ENCODE measurements around the gene ITIH3.
"Not testable (repeated sequence)": the region's sequence is repeated elsewhere in the genome, so short reads cannot be mapped to it uniquely, and the experiment has no call there.

The ITIH3 gene, protein sequence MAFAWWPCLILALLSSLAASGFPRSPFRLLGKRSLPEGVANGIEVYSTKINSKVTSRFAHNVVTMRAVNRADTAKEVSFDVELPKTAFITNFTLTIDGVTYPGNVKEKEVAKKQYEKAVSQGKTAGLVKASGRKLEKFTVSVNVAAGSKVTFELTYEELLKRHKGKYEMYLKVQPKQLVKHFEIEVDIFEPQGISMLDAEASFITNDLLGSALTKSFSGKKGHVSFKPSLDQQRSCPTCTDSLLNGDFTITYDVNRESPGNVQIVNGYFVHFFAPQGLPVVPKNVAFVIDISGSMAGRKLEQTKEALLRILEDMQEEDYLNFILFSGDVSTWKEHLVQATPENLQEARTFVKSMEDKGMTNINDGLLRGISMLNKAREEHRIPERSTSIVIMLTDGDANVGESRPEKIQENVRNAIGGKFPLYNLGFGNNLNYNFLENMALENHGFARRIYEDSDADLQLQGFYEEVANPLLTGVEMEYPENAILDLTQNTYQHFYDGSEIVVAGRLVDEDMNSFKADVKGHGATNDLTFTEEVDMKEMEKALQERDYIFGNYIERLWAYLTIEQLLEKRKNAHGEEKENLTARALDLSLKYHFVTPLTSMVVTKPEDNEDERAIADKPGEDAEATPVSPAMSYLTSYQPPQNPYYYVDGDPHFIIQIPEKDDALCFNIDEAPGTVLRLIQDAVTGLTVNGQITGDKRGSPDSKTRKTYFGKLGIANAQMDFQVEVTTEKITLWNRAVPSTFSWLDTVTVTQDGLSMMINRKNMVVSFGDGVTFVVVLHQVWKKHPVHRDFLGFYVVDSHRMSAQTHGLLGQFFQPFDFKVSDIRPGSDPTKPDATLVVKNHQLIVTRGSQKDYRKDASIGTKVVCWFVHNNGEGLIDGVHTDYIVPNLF

DNA sequence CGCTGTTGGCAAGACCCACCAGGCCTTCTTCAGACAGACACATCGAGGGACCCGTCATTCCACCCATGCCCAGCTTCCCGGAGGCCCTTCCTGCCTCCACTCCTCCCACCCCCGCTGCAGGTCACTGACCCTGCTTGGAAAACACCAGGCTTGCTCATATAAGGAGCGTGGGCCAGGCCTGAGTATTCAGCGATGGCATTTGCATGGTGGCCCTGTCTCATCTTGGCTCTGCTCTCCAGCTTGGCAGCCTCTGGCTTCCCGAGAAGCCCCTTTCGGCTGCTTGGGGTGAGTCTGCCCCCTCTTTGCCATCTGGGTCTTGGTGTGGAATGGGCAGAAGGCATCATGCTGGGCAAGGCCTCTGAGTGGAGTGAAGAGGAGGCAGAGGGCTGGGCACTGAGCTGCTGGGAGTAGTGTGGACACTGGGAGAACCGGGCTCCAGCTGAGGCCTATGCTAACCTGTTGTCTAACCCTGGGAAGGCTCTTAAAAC lies at the start of gene ITIH3:
Gene ITIH3 (plus strand): TSS at position 185 of the 488 bp plus-strand sequence. CDS start 8 bp downstream, at position 193.
- no peak for DNase-seq

DNA sequence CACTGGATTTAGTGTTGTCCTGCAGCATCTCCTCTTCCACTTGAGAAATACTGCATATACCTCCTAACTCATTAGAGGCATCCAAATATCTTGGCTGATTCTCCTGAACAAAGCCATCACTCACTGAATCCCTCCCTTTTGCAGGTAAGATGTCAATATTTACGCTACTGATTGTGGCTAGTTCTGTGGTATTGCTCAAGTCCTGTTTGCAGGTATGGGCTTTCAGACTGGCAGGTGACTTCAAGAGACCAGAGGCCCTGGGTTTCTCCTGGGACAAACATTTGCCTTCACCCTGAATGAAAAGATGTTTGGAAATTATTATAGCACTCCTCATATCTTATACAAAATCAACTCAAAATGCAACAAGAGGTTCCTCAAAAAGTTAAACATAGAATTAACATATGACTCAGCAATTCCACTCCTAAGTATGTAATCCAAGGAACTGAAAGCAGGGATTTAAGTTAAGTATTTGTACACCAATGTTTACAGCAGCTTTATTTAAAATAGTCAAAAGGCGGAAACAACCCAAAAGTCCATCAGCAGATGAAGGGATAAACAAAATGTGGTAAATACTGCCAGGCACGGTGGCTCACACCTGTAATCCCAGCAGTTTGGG lies 42.4 kb upstream of the ITIH3 start:
- DNase-seq: peak; percentile 50

DNA sequence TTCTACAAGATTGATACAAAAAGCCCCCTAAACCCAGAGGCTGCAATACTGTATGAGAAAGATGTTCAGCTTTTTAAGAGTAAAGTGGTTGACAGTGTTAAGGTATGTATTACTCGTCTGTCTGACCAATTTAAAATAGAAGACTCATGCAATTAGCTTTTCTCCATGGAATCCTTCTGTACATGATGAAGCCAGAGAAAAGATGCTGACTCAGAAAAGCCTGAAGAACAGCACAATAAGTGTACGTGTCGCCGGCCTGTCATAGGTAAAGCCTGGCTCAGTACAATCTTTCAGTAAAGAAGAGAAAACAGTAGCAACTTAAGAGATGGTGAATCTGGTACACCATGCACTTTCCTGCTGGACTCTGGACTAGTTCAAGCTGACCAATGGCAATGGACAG lies 40.2 kb upstream of the ITIH3 start:
- DNase-seq: no peak

DNA sequence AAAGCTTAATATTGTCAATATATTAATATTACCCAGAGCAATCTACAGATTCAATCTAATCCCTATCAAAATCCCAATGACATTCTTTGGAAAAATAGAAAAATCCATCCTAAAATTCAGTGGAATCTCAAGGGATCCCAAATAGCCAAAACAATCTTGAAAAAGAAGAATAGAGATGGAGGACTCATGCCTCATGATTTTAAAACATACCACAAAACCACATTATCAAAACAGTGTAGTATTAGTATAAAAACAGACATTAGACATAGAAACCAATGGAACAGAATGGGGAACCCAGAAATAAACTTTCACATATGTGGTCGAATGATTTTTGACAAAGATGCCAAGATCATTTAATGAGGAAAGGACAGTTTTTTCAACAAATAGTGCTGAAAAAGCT lies 38.5 kb upstream of the ITIH3 start:
- no peak for DNase-seq

DNA sequence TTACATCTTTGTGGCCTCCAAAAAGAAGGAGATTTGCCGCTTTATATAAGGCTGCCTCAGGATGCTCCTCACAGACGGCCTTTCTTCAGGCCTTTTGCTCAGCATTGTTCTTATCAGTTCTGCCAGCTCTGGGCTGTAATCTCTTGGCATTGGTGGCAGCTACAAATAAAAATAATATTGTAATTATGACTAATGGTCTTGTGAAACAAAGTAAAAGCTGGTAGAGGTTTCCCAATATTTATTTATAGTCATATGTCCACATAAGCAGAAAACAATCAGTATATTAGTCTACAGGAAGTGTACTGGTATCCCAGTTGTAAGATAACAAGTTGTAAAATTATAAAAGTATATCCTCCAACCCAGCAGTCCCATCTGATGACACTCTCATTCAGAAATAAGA lies 31.1 kb upstream of the ITIH3 start:
- DNase-seq: peak; percentile 70

DNA sequence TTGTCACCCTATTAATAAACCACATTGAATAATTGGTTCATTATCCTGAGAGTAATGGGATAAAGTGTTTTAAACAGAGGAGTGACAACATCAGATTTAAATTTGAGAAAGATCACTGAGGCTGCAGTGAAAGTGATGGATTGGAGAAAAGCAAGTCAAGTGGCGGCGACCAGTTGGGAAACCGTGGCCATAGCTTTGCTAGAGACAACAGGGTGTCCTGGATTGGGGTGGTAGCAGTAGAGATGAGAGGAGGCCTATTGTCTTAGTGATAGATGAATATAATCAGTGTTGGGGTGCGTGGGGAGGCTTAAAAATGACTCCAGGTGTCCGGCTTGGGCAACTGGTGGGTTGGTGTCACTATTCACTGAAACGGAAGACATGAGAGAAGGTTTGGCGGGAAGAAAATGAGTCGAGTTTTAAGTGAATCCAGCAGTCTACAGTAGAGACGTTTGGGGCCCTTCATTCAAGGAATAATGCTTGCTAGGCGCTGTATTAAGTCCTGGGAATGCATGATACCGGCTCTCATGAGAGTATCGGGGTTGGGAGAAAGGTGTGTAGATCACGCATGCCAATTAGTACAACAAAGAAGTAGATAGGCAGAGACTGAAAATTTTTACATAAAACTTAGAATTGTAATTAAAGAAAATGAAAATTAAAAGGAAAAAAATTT lies 24.7 kb upstream of the ITIH3 start:
- peak; percentile 49 for DNase-seq

DNA sequence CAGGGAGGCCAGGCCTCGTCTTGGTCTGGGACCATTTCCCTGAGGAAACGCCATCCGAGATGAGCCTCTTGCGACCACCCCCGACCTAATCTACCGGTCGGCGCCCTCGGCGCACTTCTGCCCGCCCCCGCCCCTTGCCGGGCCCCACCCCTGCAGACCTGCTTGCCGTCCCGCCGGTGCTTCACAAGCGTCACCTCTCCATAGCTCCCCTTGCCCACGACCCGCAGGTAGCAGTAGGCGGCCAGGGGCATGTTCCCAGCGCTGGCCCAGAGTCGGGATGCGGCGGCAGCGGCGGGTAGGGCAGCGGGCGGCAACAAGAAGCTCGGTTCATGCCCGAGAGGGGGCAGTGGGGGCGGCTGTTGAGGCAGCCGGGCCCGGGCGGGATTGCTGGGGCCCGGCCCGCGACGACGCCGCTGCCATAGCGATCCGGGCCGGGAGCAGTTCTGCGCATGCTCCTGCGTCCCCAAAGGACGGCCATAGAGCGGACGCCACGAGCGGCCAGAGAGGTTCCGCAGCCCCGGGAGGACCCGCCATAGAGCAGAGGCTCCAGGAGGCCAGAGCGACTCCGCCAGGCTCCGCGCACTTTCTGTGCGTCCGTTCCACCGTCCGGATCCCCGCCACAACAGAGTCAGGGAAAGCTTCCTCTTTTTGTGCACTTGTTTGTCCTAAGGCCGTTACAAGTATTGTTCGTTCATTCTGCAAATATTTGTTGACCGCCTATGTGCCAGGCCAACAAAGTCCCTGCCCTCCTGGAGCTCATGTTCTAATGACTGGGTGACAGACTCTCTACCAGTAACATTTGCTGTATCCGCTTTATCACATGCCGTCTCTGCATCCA lies 23.9 kb upstream of the ITIH3 start, which contains the start of gene NEK4:
Gene NEK4 (minus strand): TSS at position 445 of the 838 bp plus-strand sequence. CDS start 194 bp downstream, at position 251.
- peak; percentile 97 for DNase-seq

DNA sequence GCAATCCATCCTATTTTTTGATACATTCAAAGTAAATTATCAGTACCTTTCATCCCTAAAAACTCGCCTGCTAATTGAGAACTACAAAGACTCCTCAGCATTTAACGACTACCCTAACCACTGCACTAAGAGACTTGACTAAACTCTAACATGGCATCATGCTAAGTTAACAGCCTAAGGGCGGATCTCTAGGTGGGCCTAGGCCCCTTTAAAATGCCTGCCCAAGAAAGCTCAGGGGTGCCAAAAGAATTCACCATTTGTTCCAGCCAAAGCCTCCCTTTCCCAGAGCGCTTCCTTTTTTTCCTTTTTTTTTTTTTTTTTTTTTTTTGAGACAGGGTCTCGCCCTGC lies 23.3 kb upstream of the ITIH3 start:
- no peak for DNase-seq

DNA sequence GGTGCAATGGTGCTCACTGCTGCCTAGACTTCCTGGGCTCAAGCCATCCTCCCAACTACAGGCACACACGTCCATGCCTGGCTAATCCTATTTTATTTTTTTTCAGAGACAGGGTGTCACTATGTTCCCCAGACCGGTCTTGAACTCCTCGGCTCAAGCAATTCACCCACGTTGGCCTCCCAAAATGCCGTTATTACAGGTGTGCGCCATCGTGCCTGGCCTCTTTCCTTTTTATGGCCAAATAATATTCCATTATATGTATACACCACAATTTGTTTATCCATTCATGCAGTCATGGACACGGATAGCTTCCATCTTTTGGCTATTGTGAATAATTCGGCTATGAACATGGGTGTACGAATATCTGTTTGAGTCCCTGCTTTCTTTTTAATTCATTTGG lies 22.9 kb upstream of the ITIH3 start:
- DNase-seq: no peak

DNA sequence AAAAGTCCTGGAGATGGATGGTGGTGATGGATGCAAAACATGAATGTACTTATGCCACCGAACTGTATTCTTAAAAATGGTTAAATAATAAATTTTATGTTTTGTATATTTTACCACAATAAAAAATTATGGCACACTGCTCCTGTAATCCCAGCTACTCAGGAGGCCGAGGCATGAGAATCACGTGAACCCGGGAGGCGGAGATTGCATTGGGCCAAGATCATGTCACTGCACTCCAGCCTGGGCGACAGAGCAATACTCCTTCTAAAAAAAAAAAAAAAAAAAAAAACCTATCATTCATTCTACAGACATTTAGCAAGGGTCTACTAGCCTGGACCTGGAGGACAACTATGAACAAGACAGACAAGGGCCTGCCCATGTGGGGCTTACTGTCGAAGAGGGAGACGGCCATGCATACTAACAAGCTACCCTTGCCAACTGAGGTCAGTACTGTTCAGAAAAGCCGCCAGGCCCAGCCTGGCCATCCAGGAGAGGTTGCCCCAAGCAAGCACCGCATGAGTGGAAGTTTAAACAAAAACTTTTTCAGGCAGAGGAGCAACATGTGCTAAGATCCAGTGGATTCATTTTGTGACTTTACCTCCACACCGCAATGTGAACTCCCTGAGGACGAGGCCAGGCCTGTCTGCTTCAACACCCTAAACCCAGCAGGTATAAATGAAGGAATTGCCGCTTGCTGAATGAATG lies 21.1 kb upstream of the ITIH3 start:
- no peak for DNase-seq

DNA sequence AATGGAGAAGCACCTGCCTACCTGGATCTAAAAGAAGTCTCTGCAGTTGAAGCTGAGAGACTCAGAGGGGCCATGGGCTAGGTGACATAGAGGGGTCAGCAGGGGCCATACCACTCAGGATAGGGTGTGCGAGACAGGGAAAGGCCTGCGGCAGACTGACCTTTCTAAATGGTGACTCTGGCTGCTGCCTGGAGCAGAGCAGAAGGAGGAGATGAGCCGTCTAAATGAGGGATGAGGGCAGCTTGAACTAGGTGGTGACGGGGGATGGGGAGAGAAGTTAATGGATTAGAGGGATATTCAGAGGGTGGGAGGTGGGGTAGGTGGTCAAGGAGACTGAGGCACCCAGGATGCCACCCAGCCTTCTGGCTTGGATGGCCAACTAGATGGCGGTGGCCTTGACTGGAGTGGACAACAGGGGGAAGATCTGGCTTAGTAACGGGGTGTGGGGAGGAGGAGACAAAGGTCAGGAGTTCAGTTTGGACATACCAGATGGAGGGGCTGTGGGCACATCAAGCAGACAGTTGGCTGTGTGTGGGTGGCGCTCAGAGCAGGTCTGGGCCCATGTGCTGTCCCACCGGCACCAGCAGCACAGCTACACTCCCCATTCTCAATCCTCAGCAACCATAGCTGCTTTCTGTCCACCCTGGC lies 20.4 kb upstream of the ITIH3 start:
- DNase-seq: no peak

DNA sequence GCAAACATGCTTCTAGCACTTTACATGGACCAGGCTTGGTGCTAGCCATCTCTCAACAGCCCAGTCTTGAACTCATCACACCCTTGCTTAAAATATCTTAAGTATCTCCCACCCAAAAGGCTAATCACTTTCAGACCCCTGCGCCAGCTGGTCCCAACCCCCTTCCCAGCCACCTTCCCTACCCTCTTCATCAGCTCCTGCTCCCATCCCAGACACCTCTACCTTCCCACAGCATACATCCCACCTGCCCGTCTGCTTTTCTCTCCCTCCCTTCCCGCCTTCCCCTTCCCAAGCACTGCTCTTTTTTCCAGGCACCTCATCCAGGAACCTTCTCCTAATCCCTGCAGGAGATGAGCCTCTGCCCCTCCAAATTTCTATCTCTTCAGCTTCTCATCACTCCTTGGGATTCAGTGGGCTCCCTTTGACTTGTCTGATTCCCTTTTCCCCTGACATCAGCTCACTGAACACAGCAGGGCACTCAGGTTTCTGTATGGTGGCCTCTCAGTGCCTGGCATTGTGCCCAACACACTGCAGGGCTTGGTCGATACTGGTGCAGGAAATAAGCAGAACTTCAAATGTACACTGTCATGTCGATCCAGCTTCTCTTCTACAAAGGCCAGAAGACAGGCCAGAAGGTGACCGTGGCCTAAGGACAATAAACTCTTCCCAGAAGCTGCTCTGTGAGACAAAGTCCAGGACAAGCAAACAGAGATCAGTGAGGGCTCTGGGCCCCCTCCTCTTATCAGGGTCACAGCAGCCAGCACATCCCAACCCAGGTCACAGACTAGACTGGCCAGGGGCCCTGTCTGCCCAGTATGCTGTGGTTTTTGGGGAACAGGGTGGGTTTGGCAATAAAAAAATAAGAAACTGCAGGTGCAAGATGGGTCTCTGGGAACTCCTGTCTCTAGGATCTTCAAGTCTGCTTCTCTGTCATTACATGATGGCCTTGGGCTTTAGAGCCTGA lies 19.4 kb upstream of the ITIH3 start:
- DNase-seq: peak; percentile 82

DNA sequence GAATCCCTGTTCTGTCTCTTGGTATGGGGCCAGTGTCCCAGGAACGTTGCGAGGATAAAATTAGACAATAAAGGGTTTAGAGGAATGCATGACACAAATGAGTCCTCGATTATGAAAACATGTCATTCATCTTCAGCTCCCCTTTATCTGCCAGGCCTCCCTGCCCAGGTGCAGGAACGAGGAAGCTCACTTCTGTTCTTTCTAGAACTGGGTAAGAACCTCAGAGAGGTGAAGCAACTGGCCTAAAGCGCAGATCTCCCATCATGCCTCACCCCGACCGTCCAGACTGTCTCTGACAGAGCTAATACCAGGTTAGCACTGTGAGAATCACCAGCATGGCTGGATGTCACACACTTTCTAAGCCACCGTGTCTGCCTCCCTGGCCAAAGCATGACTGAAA lies 18.7 kb upstream of the ITIH3 start:
- DNase-seq: no peak

DNA sequence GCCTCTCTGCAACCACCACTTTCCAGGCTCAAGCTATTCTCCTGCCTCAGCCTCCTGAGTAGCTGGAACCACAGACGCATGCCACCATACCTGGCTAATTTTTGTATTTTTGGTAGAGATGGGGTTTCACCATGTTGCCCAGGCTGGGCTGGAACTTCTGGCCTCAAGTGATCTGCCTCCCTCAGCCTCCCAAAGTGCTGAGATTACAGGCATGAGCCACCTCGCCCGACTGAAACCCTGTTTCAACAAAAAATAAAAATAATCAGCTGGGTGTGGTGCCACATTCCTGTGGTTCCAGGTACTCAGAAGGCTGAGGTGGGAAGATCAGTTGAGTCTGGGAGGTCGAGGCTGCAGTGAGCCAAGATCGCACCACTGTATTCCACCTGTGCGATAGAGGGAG lies 18.1 kb upstream of the ITIH3 start:
- DNase-seq: not testable (repeated sequence)

DNA sequence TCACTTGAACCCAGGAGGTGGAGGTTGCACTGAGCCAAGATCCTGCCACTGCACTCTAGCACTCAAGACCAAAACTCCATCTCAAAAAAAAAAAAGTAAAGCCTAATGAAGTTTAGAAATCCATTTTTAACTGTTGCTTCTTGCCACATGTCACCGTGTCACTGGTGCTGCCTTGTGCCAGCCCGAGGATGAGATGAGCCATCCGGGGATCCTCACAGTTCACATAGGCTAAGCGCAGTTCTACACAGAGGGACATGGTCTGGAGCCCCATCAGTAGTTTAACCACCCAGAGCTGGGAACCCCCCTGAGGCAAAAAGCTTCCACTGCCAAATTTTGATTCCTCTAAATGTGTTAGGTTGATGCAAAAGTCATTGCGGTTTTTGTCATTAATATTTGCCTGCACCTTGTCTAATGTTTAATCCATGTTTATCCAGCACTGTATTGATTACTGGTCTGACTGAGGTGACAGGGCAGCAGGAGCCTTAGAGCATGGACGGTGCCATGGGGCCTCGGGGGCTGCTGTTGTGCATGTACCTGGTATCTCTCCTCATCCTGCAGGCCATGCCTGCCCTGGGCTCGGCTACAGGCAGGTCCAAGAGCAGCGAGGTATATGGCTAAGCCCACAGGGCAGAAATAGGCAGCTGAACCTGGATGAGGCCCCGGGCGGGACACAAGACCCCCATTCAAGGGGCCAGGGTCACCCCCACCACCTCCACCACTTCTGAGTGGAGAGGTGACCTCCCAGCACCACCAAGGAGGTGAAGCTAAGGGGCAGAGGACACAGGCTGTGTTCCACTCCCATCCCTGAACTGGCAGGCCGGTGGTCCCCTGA lies 17.3 kb upstream of the ITIH3 start, which contains the start of gene ITIH1:
Gene ITIH1 (plus strand): TSS at position 473 of the 832 bp plus-strand sequence. CDS start 17 bp downstream, at position 490.
- no peak for DNase-seq

DNA sequence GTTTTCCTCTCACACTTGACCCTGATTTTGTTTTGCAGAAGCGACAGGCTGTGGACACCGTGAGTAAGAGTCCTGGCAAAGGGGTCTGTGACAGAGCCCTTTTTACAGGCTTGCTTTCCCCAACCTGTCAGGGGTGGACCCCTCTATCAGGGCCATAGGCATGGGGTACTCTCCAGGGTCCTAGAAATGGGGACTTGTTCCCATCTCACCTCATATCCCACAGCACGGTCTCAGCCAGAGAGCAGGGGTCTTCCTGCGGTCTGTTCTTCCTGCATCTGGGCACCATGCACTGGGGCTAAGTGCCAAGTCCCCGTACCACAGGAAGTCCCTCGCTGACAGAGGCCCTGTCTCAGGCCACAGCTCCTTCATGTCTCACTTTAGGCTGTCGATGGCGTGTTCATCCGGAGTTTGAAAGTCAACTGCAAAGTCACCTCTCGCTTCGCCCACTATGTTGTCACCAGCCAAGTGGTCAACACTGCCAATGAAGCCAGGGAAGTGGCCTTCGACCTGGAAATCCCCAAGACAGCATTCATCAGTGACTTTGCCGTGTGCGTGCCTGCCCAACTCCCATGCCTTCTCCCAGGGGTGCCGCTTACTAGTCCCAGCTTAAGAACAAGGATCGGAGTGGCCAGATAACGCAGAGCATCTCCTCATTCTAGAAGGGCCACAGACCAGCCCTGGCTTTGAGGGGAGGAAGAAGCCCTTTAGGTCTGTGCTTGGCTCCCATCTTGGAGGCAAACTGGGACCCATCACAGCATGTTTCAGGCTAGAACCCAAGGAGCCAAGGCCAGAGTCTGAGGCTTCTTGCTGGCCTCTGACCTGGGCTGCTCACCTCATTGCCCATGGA lies 16.4 kb upstream of the ITIH3 start:
- peak; percentile 49 for DNase-seq

Data from hematopoietic multipotent progenitor cell treated with erythropoietin and hydrocortisone succinate and interleukin-3 and kit ligand, for 4 days (in vitro differentiated cells).